GM18867 (cell line): ENCODE data around the gene CBLB.

Experiments used
- ATAC-seq: cut with Tn5 transposase; IDR thresholded peaks from one replicate; pipeline ENCODE4 v1.9.1; 2021; ENCODE audit warnings: mild to moderate bottlenecking, moderate library complexity; ENCODE audit not compliant: unreplicated experiment

CBLB gene

DNA sequence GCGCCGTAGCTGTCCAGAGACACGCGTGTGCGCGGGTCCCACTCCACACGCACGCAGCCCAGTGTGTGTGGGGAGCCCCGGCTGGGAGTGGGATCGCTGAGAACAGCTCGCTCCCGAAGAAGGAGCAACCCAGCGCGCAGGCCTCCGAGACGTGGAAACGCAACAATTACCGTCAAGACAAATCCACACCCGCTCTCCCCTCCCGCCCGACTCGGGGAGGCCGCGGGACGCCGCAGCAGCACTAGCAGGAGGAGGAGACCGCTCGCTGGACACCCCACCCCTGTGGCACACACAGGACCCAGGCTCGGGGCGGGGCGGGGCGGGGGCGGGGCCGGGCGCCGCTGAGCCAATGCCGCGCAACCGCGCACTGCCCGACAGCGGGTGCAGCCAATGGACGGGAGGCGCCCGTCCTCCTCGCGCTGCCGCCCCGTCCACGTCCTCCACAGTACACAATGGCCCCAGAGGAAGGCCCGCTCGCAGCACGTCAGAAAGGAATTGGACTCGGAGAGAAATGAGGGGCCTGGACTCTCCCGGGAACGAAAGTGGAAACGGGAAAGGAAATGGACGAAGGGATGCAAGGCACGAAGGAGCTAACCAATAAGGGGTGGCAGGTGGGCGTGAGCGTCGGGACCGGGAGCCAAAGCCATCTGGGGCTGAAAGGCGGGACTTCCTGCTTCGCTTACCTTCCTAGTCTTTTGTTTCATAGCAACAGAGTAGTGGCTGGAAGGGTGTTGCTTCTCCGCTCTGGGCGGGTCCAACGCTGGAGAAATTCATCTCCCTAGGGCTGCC lies at the start of gene CBLB:
CBLB (minus strand) TSS at position 271 of the 789 bp plus-strand sequence. CDS start 1,435 bp downstream, outside the sequence.
- peak; percentile 84 for ATAC-seq

DNA sequence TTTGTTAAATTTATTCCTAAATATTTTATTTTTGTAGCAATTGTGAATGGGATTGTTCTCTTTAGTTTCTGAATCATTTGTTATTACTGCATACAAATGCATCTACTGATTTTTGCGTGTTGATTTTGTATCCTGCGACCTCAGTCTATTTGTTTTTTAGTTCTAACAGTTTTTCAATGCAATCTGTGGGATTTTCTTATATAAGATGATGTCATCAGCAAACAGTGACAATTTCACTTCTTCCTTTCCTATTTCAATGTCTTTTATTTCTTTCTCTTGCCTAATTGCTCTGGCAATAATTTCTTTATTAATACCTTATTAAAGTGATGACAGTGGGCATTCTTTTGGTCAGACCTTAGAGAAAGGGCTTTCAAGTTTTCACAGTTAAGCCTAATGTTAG lies 48.0 kb upstream of the CBLB start:
- ATAC-seq = no peak

DNA sequence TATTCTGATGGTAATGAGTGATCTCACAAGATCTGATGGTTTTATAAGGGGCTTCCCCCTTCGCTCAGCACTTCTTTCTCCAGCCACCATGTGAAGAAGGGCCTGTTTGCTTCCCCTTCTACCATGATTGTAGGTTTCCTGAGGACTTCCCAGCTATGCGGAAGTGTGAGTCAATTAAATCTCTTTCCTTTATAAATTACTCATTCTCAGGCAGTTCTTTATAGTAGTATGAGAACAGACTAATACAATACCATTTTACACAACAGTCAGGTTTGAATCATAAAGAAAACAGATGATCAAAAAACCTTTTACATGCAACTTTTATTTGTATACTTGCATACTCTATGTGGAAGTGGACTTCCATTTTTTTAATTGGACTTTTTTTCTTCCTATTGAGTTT lies 46.7 kb upstream of the CBLB start:
- ATAC-seq = no peak

DNA sequence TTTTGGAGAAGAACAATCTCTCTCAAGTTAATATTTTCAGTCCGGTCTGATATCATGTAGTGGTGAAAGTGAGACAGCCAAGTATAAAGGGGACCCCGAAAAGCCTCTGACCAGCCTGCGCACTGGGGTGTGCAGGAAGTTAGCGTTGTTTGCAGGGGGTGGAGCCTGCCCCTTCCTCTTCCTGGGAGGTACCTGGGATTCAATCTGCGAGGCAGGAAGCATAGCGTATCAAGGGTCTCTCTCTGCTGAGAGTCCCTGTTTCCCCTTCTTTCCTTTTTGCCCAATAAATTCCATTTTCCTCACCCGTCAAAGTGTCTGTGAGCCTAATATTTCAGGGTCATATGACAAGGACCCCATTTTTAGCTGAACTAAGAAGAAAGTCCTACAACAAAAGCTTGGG lies 44.8 kb upstream of the CBLB start:
- no peak for ATAC-seq

DNA sequence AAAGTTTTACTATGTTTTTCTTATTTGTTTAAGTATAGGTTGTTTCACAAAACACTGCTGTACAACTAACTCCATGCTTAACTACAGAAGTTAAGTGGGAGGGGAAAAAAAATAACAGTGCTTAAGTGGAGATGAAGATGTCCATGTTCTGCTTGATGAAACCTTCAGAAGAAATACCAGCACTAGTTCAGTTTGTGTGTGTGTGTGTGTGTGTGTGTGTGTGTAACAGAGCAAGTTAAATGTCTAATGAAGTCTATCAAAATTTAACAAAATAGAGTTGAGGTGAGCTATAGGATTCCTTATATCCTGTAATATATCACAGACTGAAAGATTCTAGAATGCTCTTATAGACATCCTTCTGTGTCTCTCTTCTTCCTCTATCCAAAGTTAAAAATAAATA lies 44.1 kb upstream of the CBLB start:
- ATAC-seq = no peak

GRCh38 chr3:105911496-105911895 lies 42.7 kb upstream of the CBLB start:
- ATAC-seq = no peak

- ATAC-seq = peak; percentile 65
Observed at GRCh38 chr3:105907777-105908176, 39.0 kb upstream of the CBLB start.

DNA sequence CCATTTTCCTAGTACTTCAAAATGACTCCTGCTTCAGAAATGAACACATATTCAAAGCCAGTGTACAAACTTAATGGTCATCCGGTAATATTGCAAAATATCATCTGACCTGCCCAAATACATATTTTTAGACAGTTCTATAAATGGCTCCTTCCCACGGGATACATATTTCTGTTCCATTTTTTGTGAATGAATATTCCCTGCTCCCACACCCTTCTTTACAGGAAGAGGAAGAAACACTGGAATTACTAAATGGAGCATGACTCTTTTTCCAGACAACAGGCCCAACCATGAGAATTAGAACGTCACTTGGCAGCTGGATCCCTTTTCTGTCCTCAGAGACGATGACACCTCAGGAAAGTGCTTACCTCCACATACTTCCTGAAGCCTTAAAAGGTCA lies 38.0 kb upstream of the CBLB start:
- no peak for ATAC-seq

- no peak for ATAC-seq
Observed at GRCh38 chr3:105906345-105906744, 37.5 kb upstream of the CBLB start.

DNA sequence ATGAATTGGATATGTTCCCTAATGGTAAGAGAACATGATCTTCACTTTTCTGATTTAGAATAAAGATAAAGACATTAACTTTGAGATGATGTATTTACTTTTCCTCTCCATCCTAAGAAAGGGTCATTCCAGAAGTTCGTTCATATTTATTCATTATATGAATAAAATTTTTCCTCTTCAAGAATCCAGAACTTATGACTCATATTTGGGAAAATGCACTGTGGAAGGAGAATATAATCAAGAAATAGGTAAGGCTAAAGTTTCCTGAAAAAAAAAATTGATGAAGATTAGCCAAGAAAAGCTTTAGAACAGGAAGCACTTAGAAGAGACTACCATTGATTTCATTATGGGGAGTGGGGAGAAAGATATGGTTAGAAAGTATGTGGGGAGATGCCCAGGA lies 36.5 kb upstream of the CBLB start:
- ATAC-seq = no peak

DNA sequence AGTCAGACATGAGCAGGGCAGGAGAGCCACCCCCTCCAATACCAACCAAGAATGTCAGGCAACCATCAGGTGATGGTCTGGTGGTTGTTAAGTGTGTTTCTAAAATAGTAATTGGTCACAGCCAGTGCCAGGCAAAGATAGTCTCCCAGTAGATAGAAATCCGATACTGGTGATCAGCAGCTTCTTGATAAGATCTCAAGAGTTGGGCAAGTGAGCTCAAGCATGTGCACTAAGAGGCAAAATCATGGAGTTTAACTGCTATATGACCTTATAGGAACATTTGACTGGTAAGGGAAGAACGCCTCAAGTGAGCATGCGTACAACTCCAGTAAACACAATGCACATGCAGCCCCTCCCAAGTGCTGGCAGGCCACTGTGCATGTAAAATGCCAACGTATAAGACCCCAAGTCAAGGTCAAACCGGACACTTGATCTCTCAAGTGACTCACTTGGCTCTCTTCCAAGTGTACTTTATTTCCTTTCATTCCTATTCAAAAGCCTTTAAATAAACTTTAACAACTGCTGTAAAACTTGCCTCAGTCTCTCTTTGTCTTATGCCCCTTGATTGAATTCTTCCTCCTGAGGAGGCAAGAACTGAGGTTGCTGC lies 36.0 kb upstream of the CBLB start:
- ATAC-seq = no peak

DNA sequence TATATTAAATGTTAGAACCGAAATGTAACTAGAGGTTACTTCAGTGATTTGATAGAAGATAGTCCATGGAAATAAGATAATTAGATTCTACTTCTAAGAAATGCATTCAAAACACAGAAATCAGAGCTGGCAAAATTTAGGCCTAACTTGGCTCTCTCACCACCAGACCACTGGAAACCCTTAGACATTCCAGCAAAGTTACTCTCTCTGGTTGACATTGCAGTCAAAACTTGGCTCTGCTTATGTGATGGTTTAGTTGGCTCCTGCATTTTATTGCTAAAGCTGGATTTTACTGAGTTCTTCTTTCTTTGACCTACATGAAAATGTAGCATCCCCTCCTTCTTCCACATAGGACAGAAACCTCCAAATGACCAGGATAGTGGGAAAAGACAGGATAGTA lies 35.4 kb upstream of the CBLB start:
- ATAC-seq = no peak

GRCh38 chr3:105899516-105899915 lies 30.7 kb upstream of the CBLB start:
- ATAC-seq = no peak

DNA sequence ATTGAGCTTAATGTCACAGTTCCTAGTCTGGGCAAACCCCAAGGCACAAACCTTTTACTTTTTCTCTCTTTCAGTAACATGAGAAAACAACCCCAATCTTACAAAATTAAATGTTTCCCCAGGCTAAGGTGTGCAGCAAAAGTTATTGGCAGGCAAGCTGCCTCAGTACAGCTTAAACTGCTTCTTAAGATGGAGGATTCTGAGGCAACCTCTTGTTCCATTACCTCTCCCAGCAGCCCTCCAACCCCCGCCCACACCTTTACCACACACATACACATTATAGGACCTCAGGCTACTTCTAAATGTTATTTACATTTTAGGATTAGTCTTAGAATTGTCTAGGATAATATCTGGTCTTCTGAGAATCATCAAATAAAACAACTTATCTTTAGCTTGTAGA lies 22.3 kb upstream of the CBLB start:
- ATAC-seq = no peak

GRCh38 chr3:105888621-105889579 lies 20.1 kb upstream of the CBLB start:
- no peak for ATAC-seq

DNA sequence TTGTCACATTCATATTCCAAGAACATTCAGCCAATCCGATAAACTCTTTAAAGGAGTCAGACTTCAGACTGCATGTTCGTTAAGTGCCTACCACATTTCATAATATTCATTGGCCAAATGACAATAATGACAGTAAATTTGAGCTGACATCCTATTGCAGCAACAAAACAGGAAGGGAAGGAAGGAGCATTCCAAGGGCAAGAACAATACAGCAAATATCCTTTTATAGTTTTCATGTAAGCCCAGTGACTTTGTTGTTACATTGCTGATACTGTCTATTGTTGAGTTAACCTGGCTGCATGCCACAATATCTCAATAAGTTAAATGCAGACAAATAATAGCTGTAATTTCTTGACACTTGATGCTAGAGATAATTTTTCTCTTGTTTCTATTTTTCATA lies 16.4 kb upstream of the CBLB start:
- ATAC-seq = no peak

DNA sequence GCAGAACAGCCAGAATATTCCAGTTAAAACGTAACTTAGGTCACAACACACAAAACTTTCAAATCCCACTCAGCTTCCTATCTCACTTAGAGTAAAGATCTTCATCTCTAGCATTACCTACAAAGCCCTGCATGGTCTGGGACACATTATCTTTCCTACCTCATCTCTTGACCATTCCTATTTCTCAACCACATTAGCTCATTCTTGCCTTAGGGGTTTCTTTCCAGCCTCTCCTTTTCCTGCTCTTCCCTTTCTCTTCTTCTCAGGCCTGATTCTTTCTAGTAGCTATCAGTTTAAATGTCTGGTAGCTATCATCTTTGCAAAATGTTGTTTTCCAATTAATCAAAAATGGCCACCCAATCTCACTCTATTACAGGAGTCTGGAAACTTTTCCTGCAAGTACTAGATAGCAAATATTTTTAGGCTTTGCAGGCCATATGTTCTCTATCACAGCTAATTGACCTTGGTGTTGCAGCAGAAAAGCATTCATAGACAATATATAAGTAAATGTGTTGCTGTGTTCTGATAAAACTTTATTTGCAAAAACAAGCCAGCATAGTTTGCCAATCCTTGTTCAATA lies 15.1 kb upstream of the CBLB start:
- ATAC-seq = no peak

GRCh38 chr3:105880681-105881290 lies 12.0 kb upstream of the CBLB start:
- no peak for ATAC-seq

DNA sequence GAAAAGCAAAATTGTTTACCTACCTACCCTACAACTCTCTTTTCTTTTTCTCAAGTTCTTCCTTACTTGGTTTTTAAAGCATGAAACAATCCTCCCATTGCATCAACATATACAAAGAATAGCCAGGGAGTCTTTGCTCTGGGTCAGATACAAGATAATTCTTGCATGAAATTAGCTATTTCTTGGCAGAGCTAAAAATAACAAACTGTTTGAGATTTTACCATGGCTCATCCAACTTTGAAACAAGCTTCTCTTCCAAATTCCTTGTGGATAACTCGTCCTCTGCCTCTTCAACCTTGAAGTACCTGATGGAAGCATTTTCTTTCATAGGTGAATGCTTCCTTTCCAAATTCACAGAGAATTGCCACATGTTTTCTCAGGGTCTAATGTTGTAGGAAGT lies 9.2 kb upstream of the CBLB start:
- no peak for ATAC-seq

DNA sequence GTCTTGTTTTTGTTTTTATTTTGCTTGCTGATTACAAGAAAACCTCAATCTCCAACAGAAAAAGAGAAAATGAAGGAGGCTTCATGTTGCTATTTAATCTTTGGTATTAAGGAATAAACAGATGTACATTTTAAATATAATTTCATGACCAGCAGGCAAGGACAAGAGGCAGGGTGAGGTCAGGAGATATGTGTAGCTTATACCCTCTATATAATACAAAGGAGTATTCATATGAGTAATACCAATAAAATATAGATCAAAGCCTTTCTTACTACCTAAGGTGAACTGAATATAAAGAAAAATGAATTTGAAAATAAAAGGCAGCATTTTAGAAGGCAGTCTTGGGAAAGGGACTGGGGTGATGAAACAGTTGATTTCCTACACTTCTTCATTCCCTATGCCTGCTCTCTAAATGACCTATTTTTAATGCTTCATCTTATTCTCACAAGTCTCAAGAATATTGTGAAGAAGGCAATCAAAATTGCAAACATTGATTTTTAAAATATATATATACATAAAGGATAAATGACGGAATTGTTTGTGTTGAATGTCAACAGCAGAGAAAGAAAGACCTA lies 8.6 kb upstream of the CBLB start:
- ATAC-seq = peak; percentile 26
